IPS DF 19.7 (cell line): ENCODE results near the gene ADAMTS1.
"Not testable (repeated sequence)": the region's sequence is repeated elsewhere in the genome, so short reads cannot be mapped to it uniquely, and the experiment has no call there.

ENCODE experiments used
- DNase-seq: peaks from one replicate; pipeline ENCODE4 v3.0.0-alpha.2; 2013; ENCODE audit warnings: low read depth, low spot score

ADAMTS1 gene

GRCh38 chr21:26845066-26845758 lies at the start of gene ADAMTS1:
ADAMTS1 (minus strand) TSS chr21:26845409; CDS start chr21:26844954, 455 bp downstream.
- no peak for DNase-seq

DNA sequence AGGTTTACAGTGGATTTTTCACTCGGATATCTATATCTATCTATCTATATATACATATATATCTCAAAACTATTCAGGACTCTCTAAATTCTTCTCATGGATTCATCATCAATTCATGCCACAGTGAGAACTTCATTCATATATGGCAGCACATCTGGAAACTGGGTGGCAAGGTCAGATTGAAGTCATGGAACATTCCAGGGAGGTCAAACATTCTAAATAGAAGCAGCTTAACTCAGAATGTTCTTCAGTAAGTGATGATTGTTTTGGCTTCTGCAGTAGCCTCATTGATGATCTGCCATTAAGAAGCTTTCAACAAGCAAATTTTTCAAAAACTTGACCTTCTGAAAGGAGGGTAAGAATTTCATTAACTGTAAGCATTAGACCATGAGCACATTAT lies 46.9 kb upstream of the ADAMTS1 start:
- DNase-seq: no peak

DNA sequence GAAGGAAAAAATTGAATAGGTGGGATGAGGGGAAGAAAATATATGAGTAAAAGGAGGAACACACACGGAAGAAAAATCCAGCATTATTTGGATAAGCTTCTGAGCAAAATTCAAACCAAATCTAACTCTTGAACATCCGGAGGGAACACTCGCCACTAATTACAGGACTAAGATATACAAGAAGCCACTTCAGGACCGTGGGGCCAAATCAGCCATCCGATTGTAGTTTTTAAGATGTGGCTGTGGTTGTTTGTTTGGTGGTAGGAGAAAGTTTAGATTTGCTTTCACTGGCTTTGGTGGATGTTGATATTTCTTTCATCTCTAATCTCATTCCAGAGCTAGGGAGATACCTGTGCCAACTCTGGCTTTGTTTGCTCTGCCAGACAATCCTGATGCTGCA lies 43.7 kb upstream of the ADAMTS1 start:
- DNase-seq: no peak

GRCh38 chr21:26888256-26888655 lies 43.0 kb upstream of the ADAMTS1 start:
- DNase-seq: no peak

DNA sequence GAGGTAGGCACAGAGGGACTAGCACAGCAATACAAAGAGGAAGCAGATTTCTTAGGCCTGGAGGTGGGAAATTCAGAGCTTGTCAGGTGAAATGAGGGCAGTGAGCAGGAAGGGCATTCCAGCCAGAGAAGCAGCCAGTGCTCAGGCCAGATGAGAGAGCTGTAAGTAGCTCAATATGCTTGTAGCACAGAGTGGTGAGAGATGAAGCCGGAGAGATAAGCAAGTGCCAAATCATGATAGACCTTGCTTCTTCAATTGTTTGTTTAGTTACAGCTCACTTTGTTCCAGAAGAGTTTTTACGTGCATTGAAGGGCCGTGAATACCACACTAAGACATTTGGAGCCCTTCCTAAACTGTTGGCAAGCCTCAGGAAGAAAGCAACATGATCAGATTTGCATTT lies 42.0 kb upstream of the ADAMTS1 start:
- DNase-seq: no peak

GRCh38 chr21:26884436-26884835 lies 39.2 kb upstream of the ADAMTS1 start:
- no peak for DNase-seq

- DNase-seq: no peak
Observed at GRCh38 chr21:26883768-26884167, 38.6 kb upstream of the ADAMTS1 start.

DNA sequence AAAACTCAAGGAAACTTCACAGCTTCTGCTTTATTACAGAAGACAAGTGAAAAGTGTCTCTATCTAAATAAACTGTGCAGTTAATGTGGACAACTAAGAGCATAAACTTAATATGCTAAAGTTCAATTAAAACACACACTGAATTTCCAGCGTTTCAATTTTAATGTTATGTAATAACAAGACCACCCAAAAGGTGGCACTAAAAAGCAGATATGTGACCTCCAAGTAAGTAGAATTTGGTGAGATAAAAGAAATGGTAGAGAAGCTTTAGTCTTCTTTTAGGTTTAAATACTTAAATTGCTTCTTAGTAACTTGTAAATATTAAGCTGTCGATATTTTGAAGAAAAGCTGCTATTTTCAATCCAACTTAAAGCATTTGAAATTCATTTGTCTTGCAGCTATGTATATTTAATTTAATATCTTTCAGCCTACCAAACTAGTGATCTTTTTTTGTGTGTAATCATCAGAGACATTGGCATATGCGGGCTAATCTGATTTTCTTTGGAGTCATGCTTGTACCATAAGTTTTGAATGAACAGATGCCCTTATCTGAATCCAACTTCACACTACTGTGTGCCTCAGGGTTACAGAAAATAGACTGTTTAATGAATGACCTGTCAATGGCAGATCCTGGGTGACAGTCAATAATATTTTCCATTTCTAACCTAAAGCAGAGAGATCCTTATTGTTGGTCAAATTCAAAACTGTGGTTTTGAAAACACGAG lies 36.5 kb upstream of the ADAMTS1 start:
- no peak for DNase-seq

GRCh38 chr21:26877018-26877417 lies 31.8 kb upstream of the ADAMTS1 start:
- DNase-seq: no peak

DNA sequence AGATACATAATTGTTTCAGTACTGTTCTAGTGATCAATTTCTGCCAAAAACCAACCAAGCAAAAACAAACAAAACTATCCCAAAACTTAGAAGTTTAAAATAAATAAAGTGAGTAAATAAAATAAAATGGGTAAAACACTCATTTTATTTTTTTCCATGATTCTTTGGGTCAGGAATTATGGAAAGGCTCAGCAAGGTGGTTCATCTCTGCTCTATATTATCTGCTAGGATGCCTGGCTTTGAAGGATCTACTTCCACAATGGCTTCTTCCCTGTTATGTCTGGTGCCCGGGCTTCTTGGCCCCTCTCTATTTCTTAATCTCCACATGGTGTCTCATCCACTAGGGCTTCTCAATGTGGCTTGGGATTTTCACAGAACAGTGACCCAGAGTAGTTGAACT lies 29.1 kb upstream of the ADAMTS1 start:
- no peak for DNase-seq

DNA sequence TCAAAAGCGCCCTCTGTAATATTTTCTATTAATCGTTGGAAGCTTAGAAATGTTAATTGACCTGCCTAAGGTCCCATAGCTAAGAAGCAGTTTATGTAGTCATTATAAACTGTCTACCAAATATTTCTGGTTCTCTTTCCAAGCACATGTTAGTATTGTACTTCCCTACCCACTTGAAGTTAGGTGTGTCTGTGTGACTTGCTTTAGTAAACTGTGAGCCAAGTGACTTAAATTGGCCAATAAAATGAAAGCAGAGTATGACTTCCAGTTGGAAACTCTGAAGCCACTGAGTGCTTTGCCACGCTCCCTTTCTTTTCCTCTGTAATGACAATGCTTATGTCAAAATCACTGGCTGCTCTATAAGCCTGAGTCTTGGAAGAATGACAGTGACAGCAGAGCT lies 20.6 kb upstream of the ADAMTS1 start:
- no peak for DNase-seq

DNA sequence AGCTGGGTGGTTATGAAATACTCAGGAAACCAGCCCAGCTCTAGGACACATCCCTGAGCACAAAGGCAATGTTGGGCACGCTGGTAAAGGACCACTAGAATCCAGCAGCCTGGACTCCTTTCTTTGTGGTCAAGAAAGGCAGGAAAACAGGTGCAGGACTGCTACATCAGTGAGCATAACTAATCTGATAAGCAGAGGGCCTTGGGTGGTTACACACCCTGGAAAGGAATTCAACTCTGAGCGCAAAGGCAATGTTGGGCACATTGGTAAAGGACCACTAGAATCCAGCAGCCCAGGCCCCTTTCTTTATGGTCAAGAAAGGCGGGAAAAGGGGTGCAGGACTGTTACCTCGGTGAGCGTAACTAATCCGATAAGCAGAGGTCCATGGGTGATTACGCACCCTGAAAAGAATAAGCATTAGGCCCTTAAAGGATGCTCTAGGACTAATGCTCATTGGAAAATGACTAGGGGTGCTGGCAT lies 11.7 kb upstream of the ADAMTS1 start:
- not testable (repeated sequence) for DNase-seq

- not testable (repeated sequence) for DNase-seq
Observed at GRCh38 chr21:26854695-26855094, 9.5 kb upstream of the ADAMTS1 start.

- no peak for DNase-seq
Observed at GRCh38 chr21:26852423-26852822, 7.2 kb upstream of the ADAMTS1 start.

DNA sequence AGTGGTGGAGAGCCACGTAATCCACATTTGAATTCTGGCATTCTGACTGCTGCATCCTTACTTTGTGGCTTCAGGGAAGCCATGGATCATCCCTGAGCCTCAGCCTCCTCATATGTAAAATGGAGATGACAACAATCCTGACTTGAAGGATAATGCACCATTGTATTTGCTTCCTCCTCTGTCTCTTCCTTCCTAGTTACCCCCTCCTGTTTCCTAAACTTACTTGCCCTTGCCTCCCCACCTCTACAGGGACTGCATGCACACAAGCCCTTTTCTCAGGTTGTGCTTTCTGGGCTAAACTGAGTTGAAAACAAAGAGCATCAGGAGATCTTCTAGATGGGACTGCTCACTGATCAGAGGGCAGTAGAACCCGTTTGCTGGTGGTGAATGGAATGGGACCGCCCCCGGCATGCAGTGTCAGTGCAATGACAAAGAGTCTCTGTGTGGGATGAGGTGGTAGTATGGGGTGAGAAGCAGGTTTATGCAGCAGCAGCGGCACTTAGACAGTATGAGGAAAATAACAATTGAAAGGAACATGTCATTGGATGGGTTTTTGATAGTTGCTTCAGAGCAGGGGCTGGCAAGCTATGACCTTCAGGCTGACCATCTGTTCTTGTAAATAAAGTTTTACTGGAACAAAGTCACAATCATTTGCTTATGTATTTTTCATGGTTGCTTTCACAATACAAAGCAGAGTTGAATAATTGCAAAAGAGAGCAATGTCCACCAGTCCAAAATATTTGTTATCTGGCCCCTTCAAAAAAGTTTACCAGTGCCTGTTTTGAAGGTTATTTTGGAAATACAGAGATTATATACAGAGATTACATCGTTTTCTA lies 6.1 kb upstream of the ADAMTS1 start:
- no peak for DNase-seq

- DNase-seq: no peak
Observed at GRCh38 chr21:26850116-26850643, 5.0 kb upstream of the ADAMTS1 start.

- no peak for DNase-seq
Observed at GRCh38 chr21:26849428-26850115, 4.4 kb upstream of the ADAMTS1 start.

DNA sequence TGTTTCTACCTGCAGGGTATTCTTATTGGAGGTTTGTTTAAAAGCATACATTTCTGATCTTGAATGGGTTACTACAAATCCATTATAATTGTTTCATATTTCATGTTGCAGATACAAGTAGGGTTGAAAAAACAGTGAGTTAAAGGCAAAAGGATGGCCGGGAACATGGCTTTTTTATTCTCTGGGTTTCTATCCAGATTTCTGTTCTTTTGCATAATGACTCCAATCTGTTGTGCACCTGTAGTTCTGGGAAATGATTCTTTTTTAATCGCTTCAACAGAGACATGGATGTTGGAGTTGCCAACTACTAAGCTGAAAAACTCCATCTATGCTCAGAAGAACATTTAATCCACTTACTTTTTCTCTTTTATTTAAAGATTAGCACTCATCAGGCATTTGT lies 2.7 kb upstream of the ADAMTS1 start:
- no peak for DNase-seq

- DNase-seq: no peak
Observed at GRCh38 chr21:26847002-26847401, 1.8 kb upstream of the ADAMTS1 start.

DNA sequence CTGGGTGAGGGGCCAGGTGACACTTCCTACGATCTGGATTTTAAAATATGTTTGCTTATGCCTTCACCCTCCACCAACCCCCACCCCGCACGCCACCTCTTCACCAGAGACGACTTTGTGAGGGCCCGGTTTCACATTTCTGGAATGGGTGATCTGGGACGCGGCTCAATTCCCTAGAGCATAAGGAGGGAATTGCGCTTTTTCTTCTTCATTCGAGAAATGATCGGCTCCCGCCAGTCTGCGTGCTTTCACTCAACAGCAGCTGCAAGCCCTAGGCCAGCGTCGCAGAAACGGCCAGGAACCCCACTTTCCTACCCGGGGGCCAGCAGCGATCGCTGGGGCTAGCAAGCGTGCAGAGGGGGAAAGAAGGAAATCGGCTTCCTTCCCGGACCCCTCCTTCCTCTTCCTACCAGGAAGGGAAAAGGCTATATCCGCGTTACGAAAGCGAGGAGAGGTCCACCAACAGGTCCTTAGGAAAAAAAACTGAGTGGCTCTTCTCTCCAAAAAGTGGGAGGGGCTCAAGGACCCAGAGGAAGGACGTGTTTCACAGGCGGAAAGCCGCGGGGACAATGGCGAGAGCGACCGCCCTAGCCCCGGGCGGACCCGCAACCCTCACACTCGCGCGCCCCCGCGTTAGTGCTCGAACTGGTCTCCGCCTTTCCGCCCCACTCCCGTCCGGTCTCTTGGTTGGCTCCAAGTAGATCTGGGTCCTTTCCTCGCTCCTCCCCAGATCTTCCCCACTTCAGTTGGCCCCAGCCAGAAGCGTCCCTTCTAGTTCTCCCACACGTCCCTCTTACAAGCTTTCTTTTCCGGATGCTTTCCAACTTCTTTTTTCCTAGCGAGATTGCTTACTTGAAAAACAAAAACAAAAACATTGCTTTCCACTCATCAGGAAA lies 1.1 kb upstream of the ADAMTS1 start:
- DNase-seq: no peak

- no peak for DNase-seq
Observed at GRCh38 chr21:26845759-26846035, 488 bp upstream of the ADAMTS1 start.
